Astrocyte (in vitro differentiated cells and primary cell): ENCODE measurements around the gene DHRS4.

ENCODE experiments used
- CTCF ChIP-seq: IDR thresholded peaks from 2 replicates; pipeline ENCODE4 v1.5.1; 2011; ENCODE audit warnings: low read depth, mild to moderate bottlenecking, inconsistent platforms, low read length, moderate library complexity; ENCODE audit not compliant: insufficient read depth
- EZH2 ChIP-seq: IDR thresholded peaks from 2 replicates; pipeline ENCODE4 v1.6.1; 2012; ENCODE audit warnings: mild to moderate bottlenecking, low read length, inconsistent platforms; ENCODE audit not compliant: insufficient read depth

GRCh38 chr14:23929136-23929535 is 24.4 kb upstream of the DHRS4 start:
- TF ChIP-seq CTCF (no peak), EZH2 (no peak)
